GM12878 (cell line): Measurements from ENCODE around the gene CDC14A. TPM values are rescaled to one million over a fixed set of nuclear protein-coding genes. Genes with fewer than 3 reads are reported as not detected.

Experiments used
- ATAC-seq: fragments of 200-7000 bp; cut with Tn5 transposase; 3 replicates; pipeline ENCODE4 v1.9.1; 2020; ENCODE audit warnings: mild to moderate bottlenecking, moderate library complexity
- BruUV-seq: library from RNA; stranded (reverse); fragments of 400-500 nt; replicated peaks from 2 replicates; lab custom pipeline; 2021; lab: Mats Ljungman, UMichigan
- CTCF ChIA-PET: fragments of 300-600 bp; sonication (Branson Sonifier 250); formaldehyde crosslinking; extraction: SDS; loops from one replicate; lab custom pipeline; 2021; ENCODE audit warnings: inconsistent platforms; lab: Yijun Ruan, JAX
- POLR2A ChIA-PET: fragments of 350-600 bp; formaldehyde crosslinking; extraction: SDS; loops from one replicate; lab custom pipeline; 2021; ENCODE audit warnings: inconsistent platforms; lab: Charles Lee
- RAD21 ChIA-PET: fragments of 300-600 bp; sonication (Branson Sonifier 250); formaldehyde crosslinking; loops from one replicate; lab custom pipeline; 2023; ENCODE audit warnings: antibody characterized with exemption; ENCODE audit not compliant: unreplicated experiment; lab: Charles Lee
- SMC1A ChIA-PET: fragments of 300-600 bp; sonication (Branson Sonifier 250); formaldehyde crosslinking; loops from one replicate; lab custom pipeline; 2023; ENCODE audit not compliant: unreplicated experiment, uncharacterized antibody; lab: Charles Lee
- DNase-seq: peaks from one replicate; pipeline ENCODE4 v3.0.0-alpha.2; 2011; ENCODE audit warnings: low read depth, low spot score
- FAIRE-seq: peaks from 3 replicates; lab custom pipeline; 2011; peaks lifted over from hg19 to GRCh38; lab: Jason Lieb, UNC
- H2AFZ ChIP-seq: 2 replicates; pipeline ENCODE4 v1.6.0; 2011; ENCODE audit warnings: low read depth, low read length, control low read depth; ENCODE audit not compliant: control insufficient read depth
- H3K27ac ChIP-seq: 2 replicates; pipeline ENCODE4 v1.5.1; 2011; ENCODE audit warnings: control low read depth; ENCODE audit not compliant: control insufficient read depth, insufficient read depth
- H3K27me3 ChIP-seq, 2 experiments: replicated peaks in 1 of 2; 2 replicates each; pipeline versions ENCODE4 v1.6.0 to v1.6.1; 2011; ENCODE audit warnings: low read length in 1 of 2; ENCODE audit not compliant: control insufficient read depth in 2 of 2, insufficient read depth in 2 of 2
- H3K36me3 ChIP-seq, 2 experiments: 2 replicates each; pipeline ENCODE4 v1.5.1; 2011; ENCODE audit warnings: low read length in 1 of 2; ENCODE audit not compliant: control insufficient read depth in 2 of 2, insufficient read depth in 2 of 2
- H3K4me1 ChIP-seq: 2 replicates; pipeline ENCODE4 v1.6.1; 2011; ENCODE audit warnings: mild to moderate bottlenecking, low read length, moderate library complexity, mixed read lengths; ENCODE audit not compliant: control insufficient read depth, insufficient read depth
- H3K4me2 ChIP-seq: 2 replicates; pipeline ENCODE4 v1.6.0; 2011; ENCODE audit warnings: control low read depth; ENCODE audit not compliant: control insufficient read depth, insufficient read depth
- H3K4me3 ChIP-seq: fragments of 200-600 bp; sonication (generic); 2 replicates; pipeline ENCODE4 v1.5.1; 2016
- H3K79me2 ChIP-seq: 2 replicates; pipeline ENCODE4 v1.6.0; 2011; ENCODE audit warnings: low read length; ENCODE audit not compliant: control insufficient read depth, insufficient read depth
- H3K9ac ChIP-seq: 2 replicates; pipeline ENCODE4 v1.8.0; 2011; ENCODE audit warnings: low read length, control low read depth, mixed read lengths; ENCODE audit not compliant: control insufficient read depth, insufficient read depth
- H3K9me3 ChIP-seq: replicated peaks from 3 replicates; pipeline ENCODE4 v1.5.1; 2011; ENCODE audit warnings: mild to moderate bottlenecking, low read length; ENCODE audit not compliant: control insufficient read depth, insufficient read depth
- H4K20me1 ChIP-seq: 2 replicates; pipeline ENCODE4 v1.6.0; 2011; ENCODE audit not compliant: control insufficient read depth, insufficient read depth
- BCL3 ChIP-seq: IDR thresholded peaks from 2 replicates; pipeline ENCODE4 v1.6.1; 2011; ENCODE audit warnings: borderline replicate concordance, low read depth, mild to moderate bottlenecking, moderate library complexity, low read length; ENCODE audit not compliant: insufficient read depth, poor library complexity, severe bottlenecking
- CEBPB ChIP-seq, 2 experiments: fragments of 150-350 bp in 1 of 2; IDR thresholded peaks; 2 replicates each; pipeline ENCODE4 v1.6.1; 2012 to 2014; ENCODE audit warnings: low read depth in 2 of 2, low read length in 2 of 2, borderline replicate concordance in 1 of 2, inconsistent platforms in 1 of 2
- ESRRA ChIP-seq: IDR thresholded peaks from 2 replicates; pipeline ENCODE4 v1.6.1; 2012; ENCODE audit warnings: mild to moderate bottlenecking, low read length, improper control_type of control experiment
- FOXK2 ChIP-seq: fragments of 450-650 bp; IDR thresholded peaks from 2 replicates; pipeline ENCODE4 v1.6.1; 2017; ENCODE audit warnings: mild to moderate bottlenecking, moderate library complexity
- HCFC1 ChIP-seq: fragments of 150-350 bp; IDR thresholded peaks from 2 replicates; pipeline ENCODE4 v1.6.1; 2014; ENCODE audit warnings: low read length
- NFIC ChIP-seq: IDR thresholded peaks from 2 replicates; pipeline ENCODE4 v1.6.1; 2012; ENCODE audit warnings: low read depth, mild to moderate bottlenecking, inconsistent platforms, low read length, moderate library complexity
- NFYB ChIP-seq: IDR thresholded peaks from 2 replicates; pipeline ENCODE4 v1.6.1; 2011; ENCODE audit warnings: low read depth, mild to moderate bottlenecking, low read length, improper control_type of control experiment, moderate library complexity; ENCODE audit not compliant: insufficient read depth
- RBBP5 ChIP-seq: fragments of 200-600 bp; sonication (generic); conservative IDR thresholded peaks from 2 replicates; pipeline ENCODE4 v1.6.1; 2016
- RCOR1 ChIP-seq: conservative IDR thresholded peaks from 2 replicates; pipeline ENCODE4 v1.6.1; 2012; ENCODE audit warnings: low read depth, low read length, improper control_type of control experiment
- RELA ChIP-seq: fragments of 450-650 bp; IDR thresholded peaks from 2 replicates; pipeline ENCODE4 v1.8.0; 2014; ENCODE audit warnings: borderline replicate concordance; ENCODE audit not compliant: partially characterized antibody
- RUNX3 ChIP-seq: IDR thresholded peaks from 2 replicates; pipeline ENCODE4 v1.6.1; 2012; ENCODE audit warnings: low read length, inconsistent platforms
- SIN3A ChIP-seq: IDR thresholded peaks from 2 replicates; pipeline ENCODE4 v1.6.1; 2012; ENCODE audit warnings: low read depth, low read length, improper control_type of control experiment
- SP1 ChIP-seq: IDR thresholded peaks from one replicate; pipeline ENCODE4 v1.6.1; 2011; ENCODE audit warnings: low read depth, low read length
- SREBF1 ChIP-seq: IDR thresholded peaks from 2 replicates; pipeline ENCODE4 v1.6.1; 2012; ENCODE audit warnings: mild to moderate bottlenecking, low read length
- TBL1XR1 ChIP-seq: IDR thresholded peaks from 2 replicates; pipeline ENCODE4 v1.6.1; 2012; ENCODE audit warnings: low read depth, low read length, improper control_type of control experiment
- TCF3 ChIP-seq: IDR thresholded peaks from 2 replicates; pipeline ENCODE4 v1.6.1; 2012; ENCODE audit warnings: low read depth, mild to moderate bottlenecking, low read length, borderline replicate concordance; ENCODE audit not compliant: insufficient read depth
- WGBS: methylation state at CpG from one replicate; pipeline ENCODE4 v1.1.6; 2016; ENCODE audit warnings: low lambda C conversion rate; ENCODE audit not compliant: insufficient replicate concordance, insufficient coverage; ENCODE audit errors: missing lambda C conversion rate; 5-methylcytosine and 5-hydroxymethylcytosine counted together
- in situ Hi-C: fragments of 300-500 bp; cut with MboI; formaldehyde crosslinking; loops from 9 replicates; pipeline ENCODE4 v1.14.3; 2018; ENCODE audit warnings: mixed read lengths
- intact Hi-C: fragments of 100-400 bp; cut with micrococcal nuclease; formaldehyde crosslinking; loops from one replicate; pipeline ENCODE4 v1.14.2; 2022; ENCODE audit not compliant: unreplicated experiment
- polyA plus RNA-seq, 11 experiments: library from polyadenylated mRNA; depleted of rRNA in 4 of 11; unstranded in 6 of 11; stranded (reverse) in 5 of 11; fragments of >200 nt; fragmentation: Nextera tagmentation in 4 of 11; fragmentation: Illumina TruSeq in 1 of 11; extraction: Ambion mirVana in 4 of 11; extraction: Trizol in 1 of 11; gene quantifications; 1 replicate in 1 of 11; 2 replicates in 10 of 11; pipeline versions ENCODE4 v1.2.1 to v1.2.3, GENCODE V29; 2011 to 2016; ENCODE audit warnings: inconsistent platforms in 2 of 11, missing spikeins in 2 of 11, low read depth in 1 of 11
- total RNA-seq, 4 experiments: library from RNA; depleted of rRNA in 3 of 4; stranded (reverse); fragments of >200 nt in 3 of 4; fragmentation: Illumina TruSeq in 1 of 4; extraction: Trizol in 1 of 4; gene quantifications; 2 replicates each; pipeline versions ENCODE4 v1.2.1 to v1.2.3, GENCODE V29; 2013 to 2021
- TF ChIP-seq, protein P1 (sequence below): IDR thresholded peaks from 2 replicates; pipeline ENCODE4 v1.6.1; 2011; ENCODE audit warnings: low read depth, low read length, improper control_type of control experiment, borderline replicate concordance
- TF ChIP-seq, protein P2 (sequence below): IDR thresholded peaks from 2 replicates; pipeline ENCODE4 v1.6.1; 2012; ENCODE audit warnings: low read depth, low read length, improper control_type of control experiment

CDC14A gene
- total and polyA plus RNA-seq, 10 of the 15 experiments (the other 5 are each of a cell fraction or from before 2014, with no cell fraction given) = 1.5 to 7.1 (median 5.5) TPM

DNA sequence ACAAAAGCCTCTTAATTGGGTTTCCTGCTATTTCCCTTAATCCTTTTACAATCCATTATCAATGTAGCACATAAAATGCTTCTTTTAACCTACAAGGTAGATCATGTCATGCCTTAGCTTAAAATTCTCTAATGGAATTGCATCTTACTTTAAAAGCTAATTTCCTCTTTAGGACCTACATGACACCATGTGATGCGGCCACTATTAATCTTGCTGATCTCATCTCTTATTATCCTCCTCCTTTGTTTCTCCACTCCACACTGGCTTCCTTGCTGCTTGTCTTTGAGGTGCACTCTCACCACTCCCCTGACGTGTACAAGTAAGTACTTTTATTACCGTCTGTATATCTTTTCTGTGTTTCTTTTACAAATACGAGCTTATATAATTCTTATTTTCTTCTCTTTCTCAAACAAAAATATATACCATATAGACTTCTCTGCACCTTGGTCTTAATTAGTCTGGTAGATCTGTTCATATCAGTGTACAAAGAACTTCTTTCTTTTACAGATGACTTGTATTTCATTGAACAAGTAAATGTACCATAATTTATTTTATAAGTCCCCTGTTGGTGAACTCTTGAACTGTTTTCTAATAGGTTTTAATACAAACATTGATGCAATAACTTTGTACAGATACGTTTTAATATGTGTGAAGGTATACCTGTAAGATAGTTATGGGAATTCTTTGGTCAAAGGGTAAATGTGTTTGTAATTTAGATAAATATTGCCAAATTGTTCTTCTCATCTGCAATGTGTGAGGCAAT lies 213.8 kb downstream of the CDC14A start:
- CTCF ChIA-PET = interaction anchor here (1.0 to 2.6 kb wide), 2 partner anchors 12 to 23 kb away, joined by 3 to 5 read pairs; no protein-coding TSS in a partner anchor
- no peak overlapping the region for H3K4me2 ChIP-seq
- H3K79me2 ChIP-seq = no peaks in the 10 kb centered on the region
- no peak overlapping the region for H3K4me3 ChIP-seq
- TF ChIP-seq SREBF1 = no peak
- no peak for TF ChIP-seq ESRRA
- TF ChIP-seq NFYB = no peak
- no peak for TF ChIP-seq TCF3
- TF ChIP-seq, protein P1, sequence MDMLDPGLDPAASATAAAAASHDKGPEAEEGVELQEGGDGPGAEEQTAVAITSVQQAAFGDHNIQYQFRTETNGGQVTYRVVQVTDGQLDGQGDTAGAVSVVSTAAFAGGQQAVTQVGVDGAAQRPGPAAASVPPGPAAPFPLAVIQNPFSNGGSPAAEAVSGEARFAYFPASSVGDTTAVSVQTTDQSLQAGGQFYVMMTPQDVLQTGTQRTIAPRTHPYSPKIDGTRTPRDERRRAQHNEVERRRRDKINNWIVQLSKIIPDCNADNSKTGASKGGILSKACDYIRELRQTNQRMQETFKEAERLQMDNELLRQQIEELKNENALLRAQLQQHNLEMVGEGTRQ = no peak
- no peak for TF ChIP-seq BCL3
- no peak for TF ChIP-seq SP1
- TF ChIP-seq RCOR1 = no peak
- TF ChIP-seq CEBPB (IDR thresholded peaks at IDR 0.05; ENCODE audit: borderline replicate concordance in 1 of 2, low read depth in 2 of 2, low read length in 2 of 2) = no peak
- TF ChIP-seq RBBP5 = no peak
- TF ChIP-seq SIN3A = no peak
- no peak for TF ChIP-seq NFIC
- no peak for TF ChIP-seq HCFC1
- no peak for TF ChIP-seq TBL1XR1
- no peak for TF ChIP-seq FOXK2
- no peak for TF ChIP-seq RUNX3
- TF ChIP-seq, protein P2, sequence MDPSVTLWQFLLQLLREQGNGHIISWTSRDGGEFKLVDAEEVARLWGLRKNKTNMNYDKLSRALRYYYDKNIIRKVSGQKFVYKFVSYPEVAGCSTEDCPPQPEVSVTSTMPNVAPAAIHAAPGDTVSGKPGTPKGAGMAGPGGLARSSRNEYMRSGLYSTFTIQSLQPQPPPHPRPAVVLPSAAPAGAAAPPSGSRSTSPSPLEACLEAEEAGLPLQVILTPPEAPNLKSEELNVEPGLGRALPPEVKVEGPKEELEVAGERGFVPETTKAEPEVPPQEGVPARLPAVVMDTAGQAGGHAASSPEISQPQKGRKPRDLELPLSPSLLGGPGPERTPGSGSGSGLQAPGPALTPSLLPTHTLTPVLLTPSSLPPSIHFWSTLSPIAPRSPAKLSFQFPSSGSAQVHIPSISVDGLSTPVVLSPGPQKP = no peak
- TF ChIP-seq RELA = no peak
- TF ChIP-seq, all 136 proteins: peak for 0
- Histone ChIP-seq H3K27me3 (no peaks in the 10 kb centered on the region), H4K20me1 (no peaks in the 10 kb centered on the region), H3K27ac (no peak overlapping the region), H2AFZ (no peak overlapping the region), H3K9ac (no peak overlapping the region), H3K9me3 (no peaks in the 10 kb centered on the region), H3K4me1 (no peaks in the 10 kb centered on the region), H3K36me3 (no peaks in the 10 kb centered on the region)
- POLR2A ChIA-PET = interaction anchor here (0.5 kb wide), 1 partner anchor 1826 kb away, joined by 3 read pairs; no protein-coding TSS in a partner anchor
- SMC1A ChIA-PET = no interaction called here
- no peak for ATAC-seq
- DNase-seq = no peak
- RAD21 ChIA-PET = interaction anchor here (1.0 kb wide), 1 partner anchor 860 kb away, joined by 3 read pairs; no protein-coding TSS in a partner anchor
- intact Hi-C loops = no loop called here
- WGBS = 53% methylated on average over 5 of the region's 5 CpGs
- no TSS peak for BruUV-seq
- in situ Hi-C loops = no loop called here
- FAIRE-seq = peak; percentile 62
